NCI-H460 (cell line): ENCODE measurements around the gene WASHC2A. TPM values are rescaled to one million over a fixed set of nuclear protein-coding genes. Genes with fewer than 3 reads are reported as not detected.
"Not testable (repeated sequence)": the region's sequence is repeated elsewhere in the genome, so short reads cannot be mapped to it uniquely, and the experiment has no call there.

Source experiments
- DNase-seq: peaks from one replicate; pipeline ENCODE4 v3.0.0-alpha.2; 2016; ENCODE audit warnings: low read depth; ENCODE audit errors: extremely low read depth
- total RNA-seq: library from RNA; depleted of rRNA; stranded (reverse); fragments of >200 nt; shearing (Covaris generic); gene quantifications from 2 replicates; pipeline ENCODE4 v1.2.3, GENCODE V29; 2014; rRNA removed

The WASHC2A gene
- total RNA-seq, 1 experiment from 2014 or later, result 34.6 TPM

GRCh38 chr10:50145575-50145974 is 77.8 kb downstream of the WASHC2A start:
- not testable (repeated sequence) for DNase-seq

GRCh38 chr10:50152792-50153272 is 85.1 kb downstream of the WASHC2A start:
- no peak for DNase-seq

- not testable (repeated sequence) for DNase-seq
Observed at GRCh38 chr10:50157868-50158267, 90.1 kb downstream of the WASHC2A start.

GRCh38 chr10:50159856-50160255 is 92.1 kb downstream of the WASHC2A start:
- not testable (repeated sequence) for DNase-seq

GRCh38 chr10:50165038-50165437 is 97.3 kb downstream of the WASHC2A start:
- not testable (repeated sequence) for DNase-seq

GRCh38 chr10:50167833-50168232 is 100.1 kb downstream of the WASHC2A start:
- not testable (repeated sequence) for DNase-seq

GRCh38 chr10:50169506-50169905 is 101.8 kb downstream of the WASHC2A start:
- DNase-seq, result not testable (repeated sequence)

- not testable (repeated sequence) for DNase-seq
Observed at GRCh38 chr10:50174788-50175525, 107.2 kb downstream of the WASHC2A start.

Other genes with a start within 250 kb of the WASHC2A start
- 29.3 and 36.5 TPM in 2 replicates for gene PARG, start 125.9 kb upstream of the WASHC2A start, total RNA-seq
- gene TIMM23B, start 125.9 kb upstream of the WASHC2A start, total RNA-seq, result 14.9 and 16.1 TPM in 2 replicates
- gene AGAP6, start 79.5 kb upstream of the WASHC2A start, total RNA-seq, result 6.4 and 7.8 TPM in 2 replicates
- gene ASAH2, start 183.6 kb downstream of the WASHC2A start, total RNA-seq, result 5.7 and 12.8 TPM in 2 replicates